ENCODE measurements around the gene SMIM22. TPM values are rescaled to one million over a fixed set of nuclear protein-coding genes. Genes with fewer than 3 reads are reported as not detected.

The SMIM22 gene
- total RNA-seq, 1 experiment from 2014 or later = 3.3 TPM

DNA sequence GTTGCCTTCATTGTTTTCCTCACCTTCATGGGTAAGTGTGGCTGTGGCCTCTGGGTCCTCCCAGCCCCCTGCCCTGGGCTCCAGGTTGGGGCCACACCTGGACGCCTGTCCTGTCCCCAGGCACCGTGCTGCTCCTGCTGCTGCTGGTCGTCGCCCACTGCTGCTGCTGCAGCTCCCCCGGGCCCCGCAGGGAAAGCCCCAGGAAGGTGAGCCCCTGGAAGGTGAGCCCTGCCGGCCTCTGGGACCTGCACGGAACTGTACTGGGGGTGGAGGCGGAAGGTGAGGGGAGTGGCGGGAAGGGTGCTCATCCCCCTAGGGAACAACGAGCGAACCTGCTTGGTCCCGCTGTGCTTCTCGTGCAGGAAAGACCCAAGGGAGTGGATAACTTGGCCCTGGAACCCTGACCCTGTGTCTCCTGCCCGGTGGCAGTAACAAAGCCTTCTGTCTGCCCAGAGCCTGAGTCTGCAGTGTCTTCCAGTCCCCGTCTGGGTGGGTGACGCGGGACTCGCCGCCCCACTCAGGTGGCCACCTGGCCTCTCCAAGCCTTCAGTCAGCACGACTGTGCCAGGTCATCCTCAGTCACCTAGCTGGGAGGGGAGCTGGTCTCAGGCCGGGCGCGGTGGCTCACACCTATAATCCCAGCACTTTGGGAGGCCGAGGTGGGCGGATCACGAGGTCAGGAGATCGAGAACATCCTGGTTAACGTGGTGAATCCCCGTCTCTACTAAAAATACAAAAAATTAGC, 831 bp downstream of the SMIM22 start:
- ChIA-PET RAD21 (ENCODE audit: low non-redundant PET in 1 of 2, low total read pairs in 2 of 2, uncharacterized antibody in 2 of 2, unreplicated experiment in 2 of 2) (no interaction called here), POLR2A (no interaction called here), CTCF (no interaction called here)
- Histone ChIP-seq H2AFZ (ENCODE audit: low read depth, low read length, poor library complexity, severe bottlenecking) (no peak overlapping the region), H3K4me2 (ENCODE audit: low read length) (no peak overlapping the region), H3K9me2 (ENCODE audit: insufficient read depth) (no peaks in the 10 kb centered on the region), H3K36me3 (ENCODE audit: control insufficient read depth in 1 of 2, insufficient read depth in 2 of 2, low read length in 2 of 2) (no peaks in the 10 kb centered on the region), H3K4me1 (ENCODE audit: control insufficient read depth in 1 of 2, insufficient read depth in 2 of 2, low read length in 2 of 2) (peaks cover 2 to 4% of the 10 kb centered on the region in 2 experiments), H3K9me3 (ENCODE audit: control insufficient read depth in 1 of 2, insufficient read depth in 1 of 2, low read depth in 1 of 2, low read length in 2 of 2) (no peaks in the 10 kb centered on the region), H3K9ac (ENCODE audit: low read length) (no peak overlapping the region), H3K27me3 (ENCODE audit: insufficient read depth, low read length) (no peaks in the 10 kb centered on the region), H3K4me3 (replicated peaks in 1 of 2; ENCODE audit: low read depth in 1 of 2, low read length in 2 of 2) (no peak overlapping the region), H3K27ac (ENCODE audit: low read depth, low read length) (no peak overlapping the region; the same call in 1 of the 2 replicates), H3K79me2 (ENCODE audit: insufficient read depth, low read length) (no peaks in the 10 kb centered on the region), H4K20me1 (ENCODE audit: insufficient read depth) (no peaks in the 10 kb centered on the region)
- DNase-seq (ENCODE audit: low read depth, low spot score) = no peak
- intact Hi-C loops (cut with micrococcal nuclease) = no loop called here
- no TSS peak for BruUV-seq (replicated peaks)
- no peak for ATAC-seq
- TF ChIP-seq YY1 (IDR thresholded peaks at IDR 0.05; ENCODE audit: extremely low read depth, insufficient replicate concordance, low read depth, low read length) (no peak), CBX3 (IDR thresholded peaks at IDR 0.05; ENCODE audit: low read depth) (no peak), ZNF274 (IDR thresholded peaks at IDR 0.05; ENCODE audit: low read depth, low read length) (no peak), ELF1 (IDR thresholded peaks at IDR 0.05; ENCODE audit: borderline replicate concordance, low read depth) (no peak), CEBPB (IDR thresholded peaks at IDR 0.05; ENCODE audit: low read depth) (no peak), TCF7L2 (IDR thresholded peaks at IDR 0.05; ENCODE audit: borderline replicate concordance, extremely low read depth, insufficient read depth, insufficient read length) (no peak), POLR2A (IDR thresholded peaks at IDR 0.05; ENCODE audit: borderline replicate concordance, extremely low read depth, insufficient read depth, insufficient read length) (no peak), FOSL1 (IDR thresholded peaks at IDR 0.05; ENCODE audit: low read depth) (no peak), RAD21 (IDR thresholded peaks at IDR 0.05; ENCODE audit: low read depth) (no peak), SRF (IDR thresholded peaks at IDR 0.05; ENCODE audit: low read depth) (no peak), EZH2phosphoT487 (IDR thresholded peaks at IDR 0.05; ENCODE audit: borderline replicate concordance) (no peak)
- TF ChIP-seq, protein P1, sequence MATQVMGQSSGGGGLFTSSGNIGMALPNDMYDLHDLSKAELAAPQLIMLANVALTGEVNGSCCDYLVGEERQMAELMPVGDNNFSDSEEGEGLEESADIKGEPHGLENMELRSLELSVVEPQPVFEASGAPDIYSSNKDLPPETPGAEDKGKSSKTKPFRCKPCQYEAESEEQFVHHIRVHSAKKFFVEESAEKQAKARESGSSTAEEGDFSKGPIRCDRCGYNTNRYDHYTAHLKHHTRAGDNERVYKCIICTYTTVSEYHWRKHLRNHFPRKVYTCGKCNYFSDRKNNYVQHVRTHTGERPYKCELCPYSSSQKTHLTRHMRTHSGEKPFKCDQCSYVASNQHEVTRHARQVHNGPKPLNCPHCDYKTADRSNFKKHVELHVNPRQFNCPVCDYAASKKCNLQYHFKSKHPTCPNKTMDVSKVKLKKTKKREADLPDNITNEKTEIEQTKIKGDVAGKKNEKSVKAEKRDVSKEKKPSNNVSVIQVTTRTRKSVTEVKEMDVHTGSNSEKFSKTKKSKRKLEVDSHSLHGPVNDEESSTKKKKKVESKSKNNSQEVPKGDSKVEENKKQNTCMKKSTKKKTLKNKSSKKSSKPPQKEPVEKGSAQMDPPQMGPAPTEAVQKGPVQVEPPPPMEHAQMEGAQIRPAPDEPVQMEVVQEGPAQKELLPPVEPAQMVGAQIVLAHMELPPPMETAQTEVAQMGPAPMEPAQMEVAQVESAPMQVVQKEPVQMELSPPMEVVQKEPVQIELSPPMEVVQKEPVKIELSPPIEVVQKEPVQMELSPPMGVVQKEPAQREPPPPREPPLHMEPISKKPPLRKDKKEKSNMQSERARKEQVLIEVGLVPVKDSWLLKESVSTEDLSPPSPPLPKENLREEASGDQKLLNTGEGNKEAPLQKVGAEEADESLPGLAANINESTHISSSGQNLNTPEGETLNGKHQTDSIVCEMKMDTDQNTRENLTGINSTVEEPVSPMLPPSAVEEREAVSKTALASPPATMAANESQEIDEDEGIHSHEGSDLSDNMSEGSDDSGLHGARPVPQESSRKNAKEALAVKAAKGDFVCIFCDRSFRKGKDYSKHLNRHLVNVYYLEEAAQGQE (IDR thresholded peaks at IDR 0.05; ENCODE audit: low read depth) = no peak
